GM19455 (cell line): ENCODE measurements around the gene PARD3B.

Source experiments
- ATAC-seq: cut with Tn5 transposase; IDR thresholded peaks from one replicate; pipeline ENCODE4 v1.9.1; 2021; ENCODE audit not compliant: unreplicated experiment

PARD3B gene

DNA sequence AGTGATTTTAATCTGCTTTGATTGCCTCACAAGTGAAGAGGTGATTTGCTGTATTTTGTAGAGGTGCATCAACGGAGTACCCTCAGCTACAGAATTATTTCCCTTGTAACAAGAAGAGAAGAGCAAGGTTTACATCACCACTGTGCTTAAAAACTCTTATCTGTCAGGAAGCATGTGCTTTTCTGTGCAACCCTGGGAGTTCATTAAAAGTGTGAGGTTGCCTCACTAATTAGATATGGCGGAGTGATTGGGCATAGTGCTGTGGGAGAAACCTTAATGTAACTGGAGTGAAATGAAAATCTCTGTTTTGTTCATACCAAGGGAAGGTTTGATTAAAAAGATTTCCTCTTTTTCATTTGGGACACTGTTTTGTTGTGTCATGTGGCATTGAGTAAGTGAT is 544.7 kb downstream of the PARD3B start:
- ATAC-seq: no peak

DNA sequence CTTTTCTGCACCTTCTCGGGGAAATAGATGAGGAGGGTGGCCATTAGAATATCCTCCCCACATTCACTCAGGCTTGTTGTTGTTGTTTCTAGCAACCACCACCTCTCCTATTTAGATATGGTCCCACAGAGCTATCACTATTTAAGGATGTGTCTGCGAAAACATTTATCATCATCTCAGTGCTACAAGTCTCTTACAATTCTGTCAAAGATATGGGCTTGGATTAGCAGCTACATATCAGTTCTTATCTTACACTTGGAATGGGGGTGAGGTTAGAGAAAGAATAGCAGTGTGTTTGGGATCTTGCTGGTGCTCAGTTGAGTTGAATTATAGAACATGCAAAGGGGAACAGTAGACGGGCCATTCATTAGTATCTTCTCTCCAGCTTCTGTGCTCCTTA is 546.1 kb downstream of the PARD3B start:
- no peak for ATAC-seq

DNA sequence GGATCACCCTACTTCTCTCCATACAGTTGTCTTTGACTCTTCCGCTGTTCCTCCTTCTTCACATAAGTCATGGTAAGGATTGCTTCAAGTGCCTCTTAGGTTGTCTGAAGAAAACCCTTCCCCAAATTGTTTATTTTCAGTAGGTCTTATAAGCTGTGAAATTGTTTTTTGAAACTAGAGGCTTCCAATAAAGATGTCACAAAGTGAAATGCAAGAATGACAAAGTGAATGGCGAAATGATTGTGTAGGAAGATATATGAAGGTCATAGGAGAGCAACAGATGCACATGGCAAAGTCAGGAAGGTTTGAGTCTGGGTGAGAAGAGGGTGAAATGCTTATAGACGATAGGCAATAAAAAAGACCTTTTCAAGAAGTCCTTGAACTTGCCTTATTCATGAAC is 548.8 kb downstream of the PARD3B start:
- ATAC-seq: no peak

DNA sequence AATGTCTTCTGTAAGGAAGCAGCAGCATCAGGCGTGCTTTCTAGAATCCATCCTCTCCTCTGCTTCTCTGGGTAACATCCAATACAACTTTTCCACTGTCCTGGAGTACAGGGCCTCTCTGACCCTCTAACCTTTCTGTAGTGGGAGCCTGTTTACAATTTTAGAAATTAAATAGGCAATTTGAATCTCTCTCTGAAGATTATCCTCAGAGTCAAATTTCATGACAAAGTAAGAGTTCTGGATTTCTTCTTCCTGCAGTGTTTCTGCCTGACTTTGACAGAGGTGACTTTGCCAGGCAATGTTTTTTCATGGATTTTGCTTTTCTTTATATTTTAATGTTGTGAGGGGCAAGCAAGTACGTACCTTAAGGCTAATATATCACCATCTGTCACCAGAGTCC is 558.4 kb downstream of the PARD3B start:
- no peak for ATAC-seq

DNA sequence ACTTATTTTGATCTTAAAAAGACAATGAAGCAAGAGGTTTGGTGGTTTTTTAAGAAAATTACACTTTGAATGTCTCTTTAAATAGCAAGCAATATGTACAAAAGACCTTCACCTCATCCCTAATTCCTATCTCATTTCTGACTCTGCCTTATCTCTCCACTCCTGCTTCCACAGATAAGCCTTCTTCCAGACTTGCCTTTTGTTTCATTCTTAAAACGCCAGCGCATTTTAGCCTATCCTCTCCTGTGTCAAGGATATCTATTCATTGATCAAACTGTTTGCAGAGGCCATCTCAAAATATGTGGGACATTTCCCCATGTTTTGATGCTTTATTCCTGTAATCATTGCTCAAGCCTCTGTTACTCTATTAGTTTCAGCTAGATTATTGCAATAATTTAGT is 562.5 kb downstream of the PARD3B start:
- no peak for ATAC-seq

DNA sequence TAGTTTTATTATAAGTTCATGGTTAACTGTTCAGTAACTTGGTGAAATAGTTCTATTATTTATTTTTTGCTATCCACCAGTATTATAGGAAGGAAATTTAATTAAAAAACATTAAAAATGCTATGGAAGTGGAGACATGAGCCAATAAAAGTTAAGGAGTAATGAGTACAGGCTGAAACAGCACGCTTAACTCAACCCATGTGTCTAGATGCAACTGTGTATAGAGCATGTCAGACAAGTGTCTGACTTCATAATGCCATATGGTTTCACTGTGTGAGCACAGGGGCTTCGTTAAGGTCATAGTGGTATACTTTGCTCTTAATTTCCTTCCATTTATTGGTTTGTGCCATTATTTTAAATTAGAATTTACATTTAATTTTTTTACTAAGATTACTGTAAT is 570.2 kb downstream of the PARD3B start:
- no peak for ATAC-seq

DNA sequence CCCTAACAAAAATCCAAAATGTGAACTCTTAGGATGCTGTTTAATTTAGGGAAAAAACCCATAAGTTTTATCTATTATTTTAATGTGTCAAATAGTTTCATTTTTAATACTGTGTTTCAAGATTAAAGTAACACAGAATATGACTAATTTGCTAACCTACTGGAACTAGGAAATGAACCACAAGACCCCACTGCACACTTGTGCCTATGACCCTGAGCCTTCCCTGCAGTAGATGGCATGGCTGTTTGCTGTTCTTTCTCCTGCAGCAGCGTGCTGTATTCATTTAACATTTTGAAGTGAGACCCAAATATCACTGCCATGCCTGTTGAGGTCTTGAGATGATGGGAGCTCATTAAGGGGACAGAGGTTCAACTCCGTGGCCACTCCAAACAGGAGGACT is 571.9 kb downstream of the PARD3B start:
- ATAC-seq: no peak

DNA sequence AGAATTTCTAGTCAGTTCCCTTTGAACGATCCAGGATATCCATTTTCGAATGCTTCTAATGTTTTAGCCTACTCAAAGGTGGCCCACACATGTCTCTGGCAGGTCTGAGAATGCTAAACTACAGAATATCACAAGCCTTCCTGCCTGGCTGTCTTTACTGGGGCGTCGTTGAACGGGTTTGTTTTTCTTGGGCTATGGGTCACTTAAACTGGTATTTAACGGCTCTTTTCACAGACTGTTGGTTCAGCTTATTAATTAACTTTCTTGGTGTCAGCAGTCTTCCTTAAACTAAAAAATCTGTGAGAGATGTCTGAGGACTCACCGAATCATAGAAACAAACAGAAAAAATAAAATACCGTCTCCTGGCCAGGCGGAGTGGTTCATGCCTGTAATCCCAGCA is 573.9 kb downstream of the PARD3B start:
- no peak for ATAC-seq

DNA sequence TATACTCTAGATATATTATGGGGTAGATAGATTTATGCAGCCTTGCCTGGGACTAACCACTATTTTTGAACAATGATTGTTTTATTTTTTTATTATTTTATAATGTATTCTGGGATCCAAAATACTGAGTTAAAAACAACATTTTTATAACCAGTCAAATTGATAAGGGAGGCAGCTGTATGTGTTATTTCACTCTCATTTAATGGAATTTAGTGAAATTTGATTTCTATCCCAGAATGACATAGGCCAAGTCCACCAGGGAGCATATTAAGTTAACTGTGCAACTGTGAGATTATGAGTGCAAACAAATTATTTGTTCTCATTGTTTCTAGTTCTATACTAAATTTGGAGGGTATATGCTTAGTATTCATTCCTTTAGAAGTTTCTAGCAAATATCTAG is 583.5 kb downstream of the PARD3B start:
- ATAC-seq: no peak

DNA sequence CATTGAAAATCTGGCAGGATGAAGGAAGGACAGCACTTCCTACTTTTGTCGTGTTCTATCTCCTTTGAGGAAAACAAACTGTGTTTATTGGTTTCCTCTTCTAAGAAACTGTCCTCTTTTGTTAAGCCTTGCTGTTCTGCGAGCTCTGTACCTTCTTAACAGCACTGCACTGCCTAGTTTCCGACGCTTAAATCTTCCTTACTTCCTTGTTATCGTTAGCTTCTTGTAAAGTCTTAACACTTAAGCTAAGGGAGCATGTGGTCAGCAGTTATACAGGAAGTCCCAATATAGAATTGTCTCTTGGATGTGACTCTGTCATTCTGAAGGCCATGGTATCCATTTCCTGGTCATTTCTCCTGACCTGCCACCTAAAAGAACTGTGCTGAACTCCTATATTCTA is 584.3 kb downstream of the PARD3B start:
- no peak for ATAC-seq

DNA sequence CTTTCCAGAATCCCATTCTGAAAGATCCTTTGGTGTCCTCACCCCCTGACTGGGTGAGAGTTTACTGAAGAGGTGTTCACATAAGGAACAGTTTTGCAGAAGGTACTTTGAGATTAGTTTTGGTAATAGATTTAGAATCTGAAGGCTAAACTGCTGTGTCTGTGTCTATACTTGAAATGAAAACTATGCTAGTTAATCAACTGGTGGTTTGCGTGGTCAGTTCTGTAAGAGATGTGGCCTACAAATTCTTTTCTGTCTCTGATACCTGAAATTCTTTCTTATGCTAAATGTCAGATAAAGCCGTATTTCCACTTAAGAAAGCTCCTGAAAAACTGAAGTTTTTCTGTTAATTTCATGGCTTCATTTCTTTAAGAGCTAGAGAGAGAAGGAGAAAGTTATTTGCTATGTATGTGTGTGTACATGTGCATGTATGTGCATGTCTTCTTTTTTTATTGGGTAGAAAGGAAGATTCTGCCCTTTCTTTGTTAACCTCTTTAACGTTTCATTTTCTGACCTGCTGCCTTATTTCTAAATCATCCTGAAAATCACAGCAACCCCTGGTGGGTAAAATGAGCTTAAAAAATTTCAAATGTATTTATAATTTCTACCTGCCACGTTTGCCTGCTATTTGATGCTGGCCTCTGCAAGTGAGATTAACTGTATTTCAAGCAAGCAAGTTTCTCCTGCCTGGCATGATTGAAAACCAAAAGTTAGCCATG is 585.0 kb downstream of the PARD3B start:
- ATAC-seq: no peak

DNA sequence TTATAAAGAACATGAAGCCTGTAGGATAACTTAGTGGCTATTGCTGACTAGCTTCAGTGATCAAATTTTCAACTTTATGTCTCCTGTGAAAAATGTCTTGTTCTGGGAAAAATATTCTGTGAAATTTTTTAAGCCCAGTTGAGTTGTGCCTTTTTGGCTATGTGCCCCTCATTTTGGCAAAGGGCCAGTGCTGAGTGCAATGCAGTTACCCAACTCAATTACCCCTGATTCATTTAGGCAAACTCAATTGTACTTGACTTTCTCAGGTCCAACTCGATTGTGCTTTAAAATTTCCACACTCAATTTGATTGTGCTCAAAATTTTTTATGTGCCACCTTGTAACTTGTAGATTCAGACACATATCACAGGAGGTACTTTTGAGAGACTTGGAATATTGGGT is 588.3 kb downstream of the PARD3B start:
- ATAC-seq: no peak

DNA sequence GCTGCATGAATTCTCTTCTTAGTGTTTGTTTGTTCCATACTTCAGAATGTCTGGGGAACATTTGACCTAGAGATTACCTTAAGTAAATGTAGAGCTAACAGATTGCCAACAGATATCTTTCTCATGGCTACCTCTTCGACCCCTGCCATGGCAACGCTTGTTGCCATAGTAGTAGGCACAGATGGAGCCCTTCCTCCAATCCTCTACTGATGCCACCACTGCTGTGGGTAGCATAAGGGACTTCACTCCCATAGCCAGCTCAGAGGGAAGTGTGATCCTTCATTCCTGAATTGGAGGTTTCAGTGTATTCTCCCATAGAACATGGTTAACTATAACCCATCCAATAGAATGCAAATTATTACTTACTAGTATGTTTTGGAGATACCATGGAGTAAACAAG is 593.5 kb downstream of the PARD3B start:
- ATAC-seq: no peak

DNA sequence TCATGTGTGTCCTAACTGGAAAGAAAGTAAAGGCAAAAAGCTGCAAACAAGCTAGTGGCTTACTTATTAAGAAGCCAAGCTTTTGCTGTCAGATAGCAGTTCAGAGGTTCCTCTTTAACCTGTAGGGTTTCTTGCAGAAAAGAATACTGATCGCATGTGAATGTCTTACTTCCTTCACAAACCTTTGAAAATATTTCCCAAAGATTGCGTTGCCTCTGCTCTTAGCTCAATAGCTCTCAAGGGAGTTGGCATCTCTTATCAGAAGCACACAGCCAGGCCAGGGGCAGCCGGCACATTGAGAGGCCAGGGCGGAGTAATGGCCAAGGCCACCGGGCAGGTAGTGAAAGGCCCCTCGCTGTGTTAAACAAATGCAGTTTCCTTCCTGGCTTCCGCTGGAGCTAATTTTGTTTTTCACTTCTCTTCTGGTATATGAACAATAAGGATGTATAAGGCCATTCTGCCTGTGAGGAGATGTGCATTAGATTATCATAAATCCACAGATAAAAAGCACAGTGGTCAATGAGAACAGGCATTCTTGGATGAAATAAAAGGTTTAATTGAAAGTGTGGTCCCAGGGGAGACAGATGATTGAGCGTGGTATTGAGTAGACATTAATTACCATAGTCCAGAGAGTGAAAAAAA is 594.7 kb downstream of the PARD3B start:
- no peak for ATAC-seq

DNA sequence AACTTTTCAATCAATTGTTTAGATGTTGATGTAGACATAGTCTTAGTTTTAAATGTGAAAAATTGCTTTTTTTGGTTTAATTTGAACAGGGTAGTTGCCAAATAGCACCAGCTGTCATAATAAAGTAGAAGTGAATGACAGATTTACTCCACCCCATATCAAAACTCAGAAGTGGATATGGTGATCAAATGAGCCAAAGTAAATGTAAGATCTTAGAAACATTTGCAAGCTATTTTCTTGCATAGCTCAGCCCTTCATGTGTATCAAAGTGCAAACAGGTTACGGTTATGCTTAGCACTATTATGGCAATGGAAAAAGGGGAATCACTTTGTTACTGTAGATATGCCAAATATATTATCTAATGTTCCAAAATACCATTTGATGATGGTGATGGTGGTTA is 596.1 kb downstream of the PARD3B start:
- ATAC-seq: no peak

DNA sequence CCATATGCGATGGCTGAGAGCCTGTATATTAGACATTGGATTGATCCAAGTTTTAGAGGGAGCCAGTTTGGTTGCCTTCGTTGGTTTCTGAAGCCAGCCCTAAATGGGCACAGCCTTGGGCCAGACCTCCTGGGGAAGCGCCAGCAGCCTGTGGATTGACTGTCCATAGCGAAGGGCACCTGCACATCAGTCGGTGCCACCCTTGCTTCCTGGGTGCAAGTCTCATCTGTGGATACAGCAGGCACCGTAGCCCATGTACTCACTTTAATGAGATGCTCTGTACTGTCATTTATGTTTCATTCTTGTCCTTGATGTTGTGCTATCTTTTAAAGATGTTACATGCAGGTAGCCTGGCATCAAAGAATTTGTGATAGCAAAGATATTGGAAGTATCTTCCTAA is 600.6 kb downstream of the PARD3B start:
- no peak for ATAC-seq

DNA sequence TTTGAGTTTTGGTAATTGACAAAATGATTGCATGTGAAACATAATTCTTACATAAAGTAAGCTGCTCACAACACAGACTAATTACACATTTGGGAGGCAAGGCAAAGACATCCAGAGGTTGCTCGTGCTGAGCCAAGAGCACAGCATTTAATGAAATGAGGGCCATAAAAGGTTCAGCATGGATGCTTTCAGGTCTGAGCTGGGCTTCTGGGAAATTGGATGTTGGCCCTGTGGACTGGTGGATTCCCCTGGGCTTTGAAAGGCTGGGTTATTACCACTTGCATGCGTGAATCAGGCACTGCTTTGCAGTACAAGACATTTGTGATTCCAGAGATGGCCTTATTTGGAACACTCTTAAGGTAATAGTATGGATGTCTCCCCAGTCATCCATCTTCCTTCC is 603.5 kb downstream of the PARD3B start:
- ATAC-seq: no peak

DNA sequence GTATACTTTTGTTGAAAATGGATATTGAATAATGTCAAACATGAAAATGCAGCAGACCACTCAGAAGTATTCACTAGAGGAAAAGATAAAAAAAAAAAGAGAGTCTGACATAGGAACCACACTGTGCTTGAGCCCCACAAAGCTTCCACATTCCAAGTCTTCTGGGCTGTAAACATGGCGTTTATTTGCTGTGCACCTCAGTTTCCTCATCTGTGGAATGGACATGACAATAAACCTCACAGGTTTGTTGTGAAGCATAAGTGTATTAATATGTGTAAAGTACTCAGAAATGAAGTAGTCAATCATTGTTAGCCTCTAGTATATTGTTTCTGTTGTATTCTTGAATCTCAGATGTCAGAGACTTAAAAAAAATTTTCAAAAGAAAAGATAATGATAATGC is 611.2 kb downstream of the PARD3B start:
- ATAC-seq: no peak

DNA sequence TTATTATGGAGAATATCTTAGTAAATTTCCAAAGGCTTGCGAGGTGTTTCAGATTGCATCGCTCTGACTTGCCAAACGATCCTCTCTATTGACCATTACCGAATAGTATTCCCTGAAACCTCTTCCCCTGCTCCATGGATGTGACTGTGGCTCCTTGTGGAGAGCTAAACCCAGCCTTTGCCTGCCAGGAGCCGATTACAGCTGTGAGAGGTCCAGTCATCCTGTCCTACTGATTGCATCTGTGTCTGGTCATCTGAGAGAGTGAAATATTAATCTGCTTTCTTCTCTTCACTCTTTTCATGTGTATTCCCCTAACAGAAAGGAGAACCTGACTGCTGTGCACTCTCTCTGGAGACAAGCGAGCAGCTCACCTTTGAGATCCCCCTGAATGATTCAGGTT is 613.1 kb downstream of the PARD3B start:
- ATAC-seq: no peak

DNA sequence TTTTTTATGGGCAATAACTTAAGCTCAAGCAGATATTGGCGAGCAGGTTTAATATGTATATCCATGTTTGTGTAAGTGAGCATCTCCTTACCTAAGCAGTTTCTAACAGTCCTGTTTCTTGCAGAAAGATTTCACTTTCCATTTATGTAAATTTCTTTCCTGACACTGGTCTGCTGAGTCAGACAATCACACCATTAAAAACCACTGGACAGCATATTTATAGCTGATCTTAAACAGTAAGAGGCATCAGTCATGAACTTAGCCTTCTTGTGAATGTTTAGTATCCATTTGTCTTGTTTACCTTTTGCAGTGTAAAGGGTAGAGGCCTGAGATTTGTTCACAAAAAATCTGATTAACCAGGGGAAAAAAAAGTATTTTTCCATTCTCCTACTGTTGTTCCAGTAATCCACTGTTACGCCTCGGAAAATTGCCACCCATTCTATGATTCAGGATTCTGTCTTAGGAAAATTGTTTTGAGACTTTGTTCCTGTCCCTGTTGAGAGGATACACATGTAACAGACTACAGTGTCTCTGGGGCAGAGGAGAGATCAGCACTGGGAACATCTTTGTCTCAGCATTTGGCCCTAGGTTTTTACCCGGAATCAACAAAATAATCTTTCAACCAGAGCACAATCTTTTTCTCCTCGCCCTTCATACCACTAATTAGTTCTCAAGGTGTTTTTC is 616.0 kb downstream of the PARD3B start:
- ATAC-seq: no peak

DNA sequence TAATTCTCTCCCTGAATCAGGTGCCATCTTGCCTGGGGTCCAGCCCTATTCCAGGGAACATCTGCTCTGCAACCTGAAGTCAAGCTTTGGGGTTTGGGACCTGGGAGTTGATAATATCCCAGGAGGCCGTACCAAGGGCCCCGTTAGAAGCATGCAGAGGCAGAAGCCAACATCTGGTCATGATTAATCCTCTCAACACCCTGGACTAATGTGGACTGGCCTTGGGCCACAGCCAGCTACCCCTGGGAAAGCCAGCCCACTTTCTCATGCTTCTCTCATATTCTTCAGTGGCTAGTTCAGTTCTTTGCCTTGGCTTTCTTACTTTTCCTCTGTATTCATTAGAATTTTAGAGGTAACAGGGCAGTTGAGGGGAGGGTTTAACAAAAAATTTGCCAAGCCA is 621.5 kb downstream of the PARD3B start:
- no peak for ATAC-seq

DNA sequence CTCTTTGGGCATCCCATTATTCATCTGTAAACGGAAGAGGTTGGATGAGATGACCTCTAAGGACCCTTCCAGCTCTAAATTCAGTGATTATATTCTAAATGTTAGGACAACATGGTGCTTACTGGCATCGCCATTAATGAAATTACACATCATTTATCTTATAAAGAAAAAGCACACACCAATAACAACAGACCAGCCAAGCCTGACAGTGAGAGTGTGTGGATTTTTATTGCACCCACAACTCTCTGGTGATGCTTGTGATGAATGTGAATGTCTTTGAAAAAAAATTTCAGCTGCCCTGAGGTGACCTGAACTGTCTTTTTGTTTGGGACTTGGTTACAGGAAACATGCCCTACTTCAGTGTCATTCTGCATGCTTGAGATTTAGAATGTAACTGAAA is 623.7 kb downstream of the PARD3B start:
- no peak for ATAC-seq

DNA sequence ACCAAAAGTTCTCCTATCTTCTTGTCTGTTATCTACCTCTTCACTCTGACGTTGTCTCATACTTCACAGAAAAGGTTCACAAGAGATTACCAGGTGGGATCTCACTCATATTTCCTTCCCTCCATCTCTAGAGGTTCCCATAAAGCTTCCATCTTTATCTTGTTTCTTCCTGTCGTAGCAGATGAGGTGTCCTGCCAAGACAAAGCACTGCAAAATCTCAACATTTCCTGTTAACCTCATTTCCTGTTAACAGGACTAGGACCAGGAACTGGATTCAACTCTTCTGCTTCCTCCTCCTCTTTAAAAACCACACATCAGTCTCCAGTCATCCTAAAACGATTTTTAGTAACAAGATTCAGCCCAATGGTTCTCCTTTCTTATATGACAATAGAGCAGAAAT is 624.2 kb downstream of the PARD3B start:
- no peak for ATAC-seq
